Gastrocnemius medialis (tissue), 4 donors: ENCODE results near the gene KRTAP22-1.

Experiments used
- POLR2A ChIP-seq, 2 donors: fragments of 450-650 bp; IDR thresholded peaks; one replicate each; pipeline ENCODE4 v1.6.1; 2017; ENCODE audit warnings: antibody characterized with exemption in 2 of 2, mild to moderate bottlenecking in 2 of 2, moderate library complexity in 2 of 2
- TF ChIP-seq, protein P1 (sequence below), 5 experiments: fragments of 450-650 bp in 3 of 5; fragments of 200-600 bp in 2 of 5; sonication (generic) in 2 of 5; IDR thresholded peaks in 4 of 5; conservative IDR thresholded peaks in 1 of 5; 1 replicate in 4 of 5; 2 replicates in 1 of 5; pipeline ENCODE4 v1.5.1; 2016 to 2019; ENCODE audit warnings: antibody characterized with exemption in 5 of 5, mild to moderate bottlenecking in 3 of 5, moderate library complexity in 3 of 5

DNA sequence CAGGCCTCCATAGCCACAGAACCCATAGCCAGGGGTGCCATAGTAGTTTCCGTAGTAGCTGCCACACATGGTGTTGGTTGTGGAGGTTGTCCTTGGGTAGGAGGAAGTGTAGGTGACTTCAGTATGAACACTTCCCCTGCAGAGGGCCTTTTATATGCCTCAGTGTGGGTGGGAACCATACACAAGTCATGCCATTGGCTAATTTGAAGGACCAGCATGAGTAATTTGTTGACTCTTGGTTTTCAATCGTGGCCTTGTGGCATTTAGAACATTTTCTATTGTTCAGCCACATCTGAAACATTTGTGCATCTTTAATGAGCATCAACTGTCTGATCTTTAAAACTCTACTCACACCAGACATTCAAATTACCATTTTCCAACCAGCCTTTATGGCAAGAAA lies 12.9 kb downstream of the KRTAP22-1 start, which contains the start of gene KRTAP6-1:
- TF ChIP-seq, protein P1, sequence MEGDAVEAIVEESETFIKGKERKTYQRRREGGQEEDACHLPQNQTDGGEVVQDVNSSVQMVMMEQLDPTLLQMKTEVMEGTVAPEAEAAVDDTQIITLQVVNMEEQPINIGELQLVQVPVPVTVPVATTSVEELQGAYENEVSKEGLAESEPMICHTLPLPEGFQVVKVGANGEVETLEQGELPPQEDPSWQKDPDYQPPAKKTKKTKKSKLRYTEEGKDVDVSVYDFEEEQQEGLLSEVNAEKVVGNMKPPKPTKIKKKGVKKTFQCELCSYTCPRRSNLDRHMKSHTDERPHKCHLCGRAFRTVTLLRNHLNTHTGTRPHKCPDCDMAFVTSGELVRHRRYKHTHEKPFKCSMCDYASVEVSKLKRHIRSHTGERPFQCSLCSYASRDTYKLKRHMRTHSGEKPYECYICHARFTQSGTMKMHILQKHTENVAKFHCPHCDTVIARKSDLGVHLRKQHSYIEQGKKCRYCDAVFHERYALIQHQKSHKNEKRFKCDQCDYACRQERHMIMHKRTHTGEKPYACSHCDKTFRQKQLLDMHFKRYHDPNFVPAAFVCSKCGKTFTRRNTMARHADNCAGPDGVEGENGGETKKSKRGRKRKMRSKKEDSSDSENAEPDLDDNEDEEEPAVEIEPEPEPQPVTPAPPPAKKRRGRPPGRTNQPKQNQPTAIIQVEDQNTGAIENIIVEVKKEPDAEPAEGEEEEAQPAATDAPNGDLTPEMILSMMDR (IDR thresholded peaks at IDR 0.05 in 4 of 5, conservative IDR thresholded peaks at IDR 0.05 in 1 of 5), result no peak
- TF ChIP-seq POLR2A (IDR thresholded peaks at IDR 0.05), result no peak
